D721Med (cell line): Measurements from ENCODE around the gene EIF5AL1.

Experiments used
- DNase-seq: peaks from one replicate; pipeline ENCODE4 v3.0.0; 2011; ENCODE audit warnings: low spot score; ENCODE audit not compliant: insufficient read length
- FAIRE-seq: peaks from 2 replicates; lab custom pipeline; 2011; peaks lifted over from hg19 to GRCh38; lab: Jason Lieb, UNC
- TF ChIP-seq, protein P1 (sequence below): IDR thresholded peaks from 2 replicates; pipeline ENCODE4 v1.5.1; 2012; ENCODE audit warnings: mild to moderate bottlenecking, control low read depth; ENCODE audit not compliant: insufficient read depth; ENCODE audit errors: missing control alignments

EIF5AL1 gene

DNA sequence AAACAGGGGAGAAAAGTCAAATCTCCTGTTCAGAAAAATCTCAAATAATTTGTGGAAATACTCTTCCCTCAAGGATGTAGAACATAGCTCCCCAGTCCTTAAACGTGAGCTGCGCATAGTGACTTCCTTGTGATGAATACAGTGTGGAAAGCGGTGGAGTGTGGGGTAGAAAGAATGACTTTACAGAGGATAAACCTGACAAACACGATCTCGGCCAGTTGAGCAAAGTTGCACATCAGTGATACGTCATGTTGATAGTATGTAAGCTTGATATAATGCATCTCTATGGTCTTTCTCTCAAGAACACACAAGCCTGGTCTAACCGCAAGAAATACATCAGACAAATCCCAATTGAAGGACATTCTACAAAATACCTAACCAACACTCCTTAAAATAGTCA is 34.9 kb upstream of the EIF5AL1 start:
- FAIRE-seq (no peak), DNase-seq (no peak)
- TF ChIP-seq, protein P1, sequence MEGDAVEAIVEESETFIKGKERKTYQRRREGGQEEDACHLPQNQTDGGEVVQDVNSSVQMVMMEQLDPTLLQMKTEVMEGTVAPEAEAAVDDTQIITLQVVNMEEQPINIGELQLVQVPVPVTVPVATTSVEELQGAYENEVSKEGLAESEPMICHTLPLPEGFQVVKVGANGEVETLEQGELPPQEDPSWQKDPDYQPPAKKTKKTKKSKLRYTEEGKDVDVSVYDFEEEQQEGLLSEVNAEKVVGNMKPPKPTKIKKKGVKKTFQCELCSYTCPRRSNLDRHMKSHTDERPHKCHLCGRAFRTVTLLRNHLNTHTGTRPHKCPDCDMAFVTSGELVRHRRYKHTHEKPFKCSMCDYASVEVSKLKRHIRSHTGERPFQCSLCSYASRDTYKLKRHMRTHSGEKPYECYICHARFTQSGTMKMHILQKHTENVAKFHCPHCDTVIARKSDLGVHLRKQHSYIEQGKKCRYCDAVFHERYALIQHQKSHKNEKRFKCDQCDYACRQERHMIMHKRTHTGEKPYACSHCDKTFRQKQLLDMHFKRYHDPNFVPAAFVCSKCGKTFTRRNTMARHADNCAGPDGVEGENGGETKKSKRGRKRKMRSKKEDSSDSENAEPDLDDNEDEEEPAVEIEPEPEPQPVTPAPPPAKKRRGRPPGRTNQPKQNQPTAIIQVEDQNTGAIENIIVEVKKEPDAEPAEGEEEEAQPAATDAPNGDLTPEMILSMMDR = no peak

- FAIRE-seq = no peak
- DNase-seq = no peak
- TF ChIP-seq, protein P1 = no peak
These were observed 32.9 kb upstream of the EIF5AL1 start for GRCh38 chr10:79479283-79479909.

DNA sequence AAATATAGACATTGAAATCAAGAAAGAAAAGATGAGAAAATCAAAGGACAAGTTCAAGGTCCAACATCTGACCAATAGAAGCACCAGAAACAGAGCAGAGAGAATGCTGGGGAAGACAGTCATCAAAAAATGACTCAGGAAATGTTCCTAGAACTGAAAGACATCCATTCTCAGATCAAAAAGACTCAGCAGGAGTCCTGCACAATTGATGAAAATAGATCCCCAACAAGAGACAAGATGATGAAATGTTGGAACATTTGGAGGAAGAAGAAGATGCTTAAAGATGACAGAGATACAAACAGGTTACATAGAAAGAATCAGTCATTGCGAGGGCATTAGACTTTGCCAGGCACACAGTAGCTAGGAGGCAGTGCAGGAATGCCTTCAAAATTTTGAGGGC is 30.0 kb upstream of the EIF5AL1 start:
- FAIRE-seq (no peak), DNase-seq (no peak)
- TF ChIP-seq, protein P1 = no peak

GRCh38 chr10:79482741-79483140 is 29.6 kb upstream of the EIF5AL1 start:
- DNase-seq (no peak), FAIRE-seq (no peak)
- TF ChIP-seq, protein P1 = no peak

DNA sequence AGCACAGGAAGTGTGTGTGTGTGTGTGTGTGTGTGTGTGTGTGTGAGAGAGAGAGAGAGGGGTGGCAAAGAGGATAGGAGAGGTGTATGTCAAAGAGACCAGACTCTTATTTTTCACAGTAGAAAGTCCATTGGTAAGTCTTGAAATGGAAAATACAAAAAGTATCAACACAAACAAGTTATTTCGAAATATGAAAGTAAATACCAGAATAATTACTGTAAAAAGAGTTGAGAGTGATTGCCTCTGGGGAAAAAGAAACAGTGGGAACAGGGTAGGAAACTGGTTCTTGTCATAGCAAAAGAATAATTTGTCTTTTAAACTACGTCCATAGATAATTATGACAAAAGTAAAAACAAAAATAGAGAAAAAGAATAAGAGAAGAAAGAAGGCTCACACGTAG is 29.0 kb upstream of the EIF5AL1 start:
- TF ChIP-seq, protein P1 = no peak
- no peak for FAIRE-seq
- no peak for DNase-seq

- FAIRE-seq (no peak), DNase-seq (no peak)
- TF ChIP-seq, protein P1 = no peak
These were observed 28.4 kb upstream of the EIF5AL1 start for GRCh38 chr10:79483948-79484347.

DNA sequence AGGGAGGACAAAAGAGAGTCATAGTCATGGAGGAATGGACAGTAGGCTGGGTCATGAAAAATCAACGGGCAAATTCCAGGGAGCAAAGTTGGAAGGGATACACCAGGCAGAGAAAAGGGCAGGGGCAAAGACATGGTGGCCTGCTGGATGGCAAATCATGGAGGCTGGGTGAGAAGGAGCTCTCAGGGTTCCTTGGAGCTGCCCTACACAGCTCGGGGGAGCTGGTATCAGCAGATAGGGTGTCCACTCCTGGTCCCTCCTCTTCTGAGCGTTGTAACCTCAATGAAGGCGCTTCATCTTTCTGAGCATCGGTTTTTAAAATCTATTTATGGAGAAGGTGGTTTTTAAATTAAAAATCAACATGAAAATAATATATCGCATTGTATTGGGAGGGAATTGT is 27.9 kb upstream of the EIF5AL1 start:
- DNase-seq (no peak), FAIRE-seq (no peak)
- TF ChIP-seq, protein P1 = no peak
